Head of caudate nucleus (tissue), 42 donors: ENCODE results near the gene PLEKHA7.
"Not testable (repeated sequence)": the region's sequence is repeated elsewhere in the genome, so short reads cannot be mapped to it uniquely, and the experiment has no call there.

Source experiments
- DNase-seq, 42 donors: peaks; one replicate each; pipeline versions ENCODE4 v3.0.0 to v3.0.0-alpha.2; 2020 to 2021; ENCODE audit warnings: mixed read lengths in 7 of 42
- intact Hi-C: fragments of 100-400 bp; cut with DNase I; formaldehyde crosslinking; loops from one replicate; pipeline ENCODE4 v1.15.0; 2022

Gene PLEKHA7

GRCh38 chr11:16924826-16925560 is 89.2 kb downstream of the PLEKHA7 start:
- intact Hi-C loops, result no loop called here
- peak in 38 of 42 donors; percentile 9 to 75 (median 42) for DNase-seq

- intact Hi-C loops, result no loop called here
- no peak for DNase-seq
These were observed 89.8 kb downstream of the PLEKHA7 start for GRCh38 chr11:16924462-16924825.

- intact Hi-C loops, result no loop called here
- DNase-seq, result no peak
These were observed 90.2 kb downstream of the PLEKHA7 start for GRCh38 chr11:16923987-16924386.

DNA sequence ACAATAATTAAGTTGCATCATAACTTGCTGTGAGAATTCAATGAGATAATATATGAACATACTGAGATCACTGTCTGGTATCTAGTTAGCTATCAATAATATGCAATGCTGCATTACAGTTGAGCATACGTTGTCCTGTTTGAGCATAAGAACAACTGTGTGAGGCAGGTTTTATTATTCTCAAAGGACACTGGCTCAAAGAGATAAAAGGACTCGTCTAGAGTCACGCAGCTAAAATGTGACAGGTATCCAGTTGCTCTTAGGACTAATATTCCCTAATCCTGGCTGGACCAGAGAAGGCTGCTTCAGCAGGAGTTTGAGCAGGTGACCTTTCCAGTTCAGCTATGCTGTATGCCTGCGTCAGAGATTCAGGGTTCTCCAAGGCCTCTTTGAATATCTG is 92.5 kb downstream of the PLEKHA7 start:
- intact Hi-C loops, result no loop called here
- DNase-seq, result no peak

- no peak for DNase-seq
- intact Hi-C loops, result no loop called here
These were observed 93.2 kb downstream of the PLEKHA7 start for GRCh38 chr11:16921019-16921418.

DNA sequence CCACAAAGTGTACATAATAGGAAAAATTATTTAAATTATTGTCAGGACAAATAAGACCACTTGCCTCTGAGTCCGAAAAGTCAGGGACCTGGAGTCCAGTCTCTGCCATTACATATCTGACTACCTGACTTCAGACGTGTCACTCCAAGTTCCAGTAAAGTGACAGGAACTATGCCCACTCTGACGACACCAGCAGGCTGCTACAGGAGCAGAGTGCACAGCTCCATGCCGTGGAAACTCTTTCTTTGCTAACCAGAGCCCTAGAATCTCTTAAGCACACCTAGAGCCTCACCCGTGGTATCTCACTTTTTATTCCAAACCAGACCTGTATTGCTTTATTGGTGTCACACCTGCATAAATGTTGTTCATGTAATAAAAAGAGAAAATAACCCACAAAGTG is 93.7 kb downstream of the PLEKHA7 start:
- no peak for DNase-seq
- intact Hi-C loops, result no loop called here

- intact Hi-C loops, DNase-seq: not testable (repeated sequence)
These were observed 95.6 kb downstream of the PLEKHA7 start for GRCh38 chr11:16918543-16919182.

DNA sequence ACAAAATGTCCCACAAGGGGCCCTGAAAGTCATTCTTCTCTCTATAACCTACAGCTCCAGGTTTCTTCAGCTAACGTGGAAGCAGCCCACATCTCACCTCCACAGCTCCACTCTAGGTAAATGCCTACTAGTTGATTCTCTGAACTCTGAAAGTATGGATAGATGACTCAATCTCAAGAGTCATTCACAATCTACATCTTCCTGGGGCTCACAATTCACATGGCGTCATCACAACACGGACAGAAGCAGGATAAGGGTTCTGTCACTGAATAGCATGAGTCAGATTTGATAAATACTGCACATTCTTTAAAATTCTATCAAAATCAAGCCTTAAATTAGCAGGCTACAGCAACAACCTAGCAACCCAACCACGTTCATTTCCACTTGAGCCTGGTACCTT is 96.3 kb downstream of the PLEKHA7 start:
- peak in 2 of 42 donors; percentile 5 to 45 for DNase-seq
- intact Hi-C loops, result no loop called here

DNA sequence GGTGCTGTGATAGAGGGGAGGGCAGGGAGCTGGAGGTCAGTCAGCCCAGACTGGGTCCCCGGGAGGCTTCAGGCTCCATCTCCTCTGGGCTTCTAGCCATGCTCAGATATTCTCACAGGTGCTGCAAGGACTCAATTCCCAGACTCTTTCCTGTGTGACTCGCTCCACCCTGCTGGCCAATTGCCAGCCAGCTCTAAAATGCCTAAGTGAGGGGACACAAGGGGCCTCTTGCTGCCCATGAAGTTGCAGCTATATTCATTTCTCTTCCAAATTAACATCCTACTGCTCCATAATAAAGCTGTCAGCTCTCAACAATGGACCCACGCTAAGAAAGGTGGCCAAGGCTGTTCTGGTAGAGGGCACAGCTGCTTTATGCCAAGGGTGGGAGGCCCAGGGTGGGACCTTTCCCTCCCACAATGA is 101.5 kb downstream of the PLEKHA7 start:
- intact Hi-C loops, result no loop called here

GRCh38 chr11:16911658-16912057 is 102.6 kb downstream of the PLEKHA7 start:
- intact Hi-C loops, result no loop called here
- DNase-seq, result no peak

More for the DNA sequence above, 101.5 kb downstream of the PLEKHA7 start:
- DNase-seq, result no peak

GRCh38 chr11:16911186-16911585 is 103.0 kb downstream of the PLEKHA7 start:
- intact Hi-C loops, result no loop called here
- peak in 1 of 42 donors; percentile 7 for DNase-seq

DNA sequence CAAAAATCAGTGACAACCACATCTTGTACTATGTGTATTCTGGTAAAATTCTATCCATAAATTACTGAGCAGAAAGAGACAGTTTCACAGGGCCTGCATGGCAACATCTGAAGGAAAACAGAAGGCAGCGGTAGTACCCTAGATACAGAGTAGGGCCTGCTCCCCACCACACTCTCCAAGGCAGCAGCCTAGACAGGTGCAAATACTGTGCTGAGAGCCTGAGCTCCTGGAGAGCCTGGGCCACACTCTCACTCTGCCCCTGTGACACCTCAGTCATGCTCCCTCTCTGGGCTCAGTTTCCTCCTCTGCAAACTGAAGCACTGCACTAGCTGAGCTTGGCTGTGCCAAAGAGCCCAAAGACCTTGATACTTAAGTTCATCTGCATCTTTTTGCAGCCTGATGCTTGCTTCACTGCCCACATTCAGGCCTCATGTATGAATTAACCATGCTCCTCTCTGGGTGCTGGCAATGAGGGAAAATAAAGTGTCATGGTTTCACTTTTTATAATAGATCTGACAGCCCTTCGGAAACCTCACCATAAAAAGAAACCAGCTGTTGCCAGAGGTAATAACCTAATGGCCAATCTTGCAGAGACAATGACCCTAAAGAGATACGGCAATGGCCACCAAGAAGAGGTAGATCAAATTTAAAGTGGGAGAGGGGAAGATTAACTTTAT is 104.7 kb downstream of the PLEKHA7 start:
- intact Hi-C loops, result no loop called here
- DNase-seq, result peak in 1 of 42 donors; percentile 36

DNA sequence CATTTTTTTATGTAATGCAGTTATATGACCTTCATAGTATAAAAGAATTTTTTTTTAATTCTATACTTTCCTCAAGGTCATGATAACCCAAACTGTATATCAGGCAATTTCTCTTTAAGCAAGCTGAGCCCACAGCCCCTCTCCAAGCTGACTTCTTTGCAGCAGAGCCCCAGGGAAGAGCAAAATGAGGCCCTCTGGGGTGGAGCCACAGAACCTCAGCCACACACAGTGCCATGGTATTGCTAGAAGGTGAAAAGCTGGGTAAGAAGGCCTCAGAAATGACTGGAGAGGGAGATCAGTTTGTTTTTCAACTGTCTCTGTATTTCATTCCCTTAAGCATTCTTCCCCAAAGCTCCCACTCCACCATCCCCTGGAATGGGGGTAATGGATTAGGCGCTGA is 108.8 kb downstream of the PLEKHA7 start:
- no peak for DNase-seq
- intact Hi-C loops, result no loop called here

DNA sequence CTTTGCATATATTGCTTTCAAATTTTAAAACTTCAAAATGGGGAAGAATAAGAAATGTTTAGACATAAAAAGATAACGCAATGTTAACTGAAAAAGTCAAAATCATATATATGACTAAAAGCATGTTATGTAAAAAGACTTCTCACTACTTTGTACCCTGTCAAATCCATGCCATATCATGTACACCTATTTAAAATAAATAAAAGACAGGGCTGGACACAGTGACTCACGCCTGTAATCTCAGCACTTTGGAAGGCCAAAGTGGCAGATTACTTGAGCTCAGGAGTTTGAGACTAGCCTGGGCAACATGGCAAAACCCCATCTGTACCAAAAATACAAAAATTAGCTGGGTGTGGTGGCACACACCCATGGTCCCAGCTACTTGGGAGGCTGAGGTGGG is 109.5 kb downstream of the PLEKHA7 start:
- intact Hi-C loops, DNase-seq: not testable (repeated sequence)

GRCh38 chr11:16902781-16903378 is 111.3 kb downstream of the PLEKHA7 start:
- intact Hi-C loops, result no loop called here
- peak in 1 of 42 donors; percentile 2 for DNase-seq

- intact Hi-C loops, result no loop called here
- no peak for DNase-seq
These were observed 112.0 kb downstream of the PLEKHA7 start for GRCh38 chr11:16902182-16902581.

DNA sequence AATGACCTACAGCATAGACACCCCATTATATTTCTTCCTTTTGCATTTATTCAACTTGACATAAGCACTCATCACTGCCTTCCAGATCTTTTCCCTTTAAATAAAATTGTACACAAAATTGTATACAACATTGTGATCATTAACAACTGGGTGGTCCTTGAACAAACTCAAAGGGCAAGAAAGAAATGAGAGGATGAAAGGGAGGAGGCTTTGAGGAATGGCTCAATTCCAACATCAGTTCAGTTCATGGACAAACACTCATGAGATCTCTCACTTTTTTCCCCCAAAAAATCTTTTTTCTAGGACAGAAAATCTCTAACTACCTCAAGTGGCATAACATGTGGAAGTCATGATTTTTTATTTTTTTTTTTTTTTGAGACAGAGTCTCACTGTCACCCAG is 113.7 kb downstream of the PLEKHA7 start:
- no peak for DNase-seq
- intact Hi-C loops, result no loop called here

GRCh38 chr11:16899708-16900303 is 114.4 kb downstream of the PLEKHA7 start:
- DNase-seq, result no peak
- intact Hi-C loops, result no loop called here

- DNase-seq, result no peak
- intact Hi-C loops, result no loop called here
These were observed 115.8 kb downstream of the PLEKHA7 start for GRCh38 chr11:16898274-16898985.
